Endothelial cell of umbilical vein (primary cell): ENCODE measurements around the gene CIAPIN1. TPM values are rescaled to one million over a fixed set of nuclear protein-coding genes. Genes with fewer than 3 reads are reported as not detected.

Experiments used
- BruUV-seq: library from RNA; stranded (reverse); fragments of 400-500 nt; replicated peaks from 2 replicates; lab custom pipeline; 2021; lab: Mats Ljungman, UMichigan
- CTCF ChIA-PET: fragments of 300-600, 350-600 bp; sonication (Branson Sonifier 250); formaldehyde crosslinking; loops from one replicate; lab custom pipeline; 2021; ENCODE audit warnings: antibody characterized with exemption, inconsistent platforms; lab: Charles Lee
- POLR2A ChIA-PET: fragments of 300-600, 350-600 bp; sonication (Branson Sonifier 250); formaldehyde crosslinking; loops from one replicate; lab custom pipeline; 2021; ENCODE audit warnings: antibody characterized with exemption, inconsistent platforms; lab: Charles Lee
- DNase-seq: peaks from one replicate; pipeline ENCODE4 v3.0.0-alpha.2; 2011; ENCODE audit warnings: low read depth, low spot score
- FAIRE-seq: peaks from 2 replicates; lab custom pipeline; 2011; peaks lifted over from hg19 to GRCh38; lab: Jason Lieb, UNC
- H2AFZ ChIP-seq: 2 replicates; pipeline ENCODE4 v1.6.0; 2012; ENCODE audit warnings: low read depth, low read length, control low read depth, inconsistent platforms
- H3K27ac ChIP-seq: 2 replicates; pipeline ENCODE4 v1.5.1; 2011; ENCODE audit warnings: low read depth, mild to moderate bottlenecking, control low read depth, low read length, moderate library complexity; ENCODE audit not compliant: insufficient read depth
- H3K27me3 ChIP-seq, 2 experiments: 2 replicates each; pipeline versions ENCODE4 v1.6.0 to v1.6.1; 2011; ENCODE audit warnings: low read length in 2 of 2, mixed read lengths in 1 of 2; ENCODE audit not compliant: control insufficient read depth in 2 of 2, insufficient read depth in 2 of 2
- H3K36me3 ChIP-seq, 2 experiments: 2 replicates in 1 of 2; 3 replicates in 1 of 2; pipeline ENCODE4 v1.5.1; 2011; ENCODE audit warnings: low read length in 2 of 2, mild to moderate bottlenecking in 1 of 2, moderate library complexity in 1 of 2; ENCODE audit not compliant: control insufficient read depth in 2 of 2, insufficient read depth in 2 of 2; ENCODE audit errors: extremely low read depth in 1 of 2
- H3K4me1 ChIP-seq: 3 replicates; pipeline ENCODE4 v1.5.1; 2011; ENCODE audit warnings: mild to moderate bottlenecking, low read length; ENCODE audit not compliant: control insufficient read depth, insufficient read depth; ENCODE audit errors: extremely low read depth
- H3K4me2 ChIP-seq: 2 replicates; pipeline ENCODE4 v1.6.1; 2011; ENCODE audit warnings: low read length, control low read depth, mixed read lengths; ENCODE audit not compliant: insufficient read depth
- H3K4me3 ChIP-seq, 3 experiments: fragments of 200-600 bp in 1 of 3; sonication (generic), shearing (Covaris generic) in 1 of 3; replicated peaks in 1 of 3; 2 replicates each; pipeline ENCODE4 v1.5.1; 2011 to 2016; ENCODE audit warnings: control low read depth in 3 of 3, low read length in 3 of 3, mild to moderate bottlenecking in 2 of 3, inconsistent platforms in 1 of 3, low read depth in 1 of 3, moderate library complexity in 1 of 3; ENCODE audit not compliant: insufficient read depth in 1 of 3
- H3K79me2 ChIP-seq: 2 replicates; pipeline ENCODE4 v1.6.0; 2012; ENCODE audit warnings: low read length, inconsistent platforms; ENCODE audit not compliant: control insufficient read depth, insufficient read depth
- H3K9ac ChIP-seq: replicated peaks from 2 replicates; pipeline ENCODE3; 2011; ENCODE audit warnings: low read length, control low read depth; ENCODE audit not compliant: insufficient read depth; ENCODE audit errors: extremely low read depth
- H3K9me1 ChIP-seq: replicated peaks from 3 replicates; pipeline ENCODE4 v1.6.0; 2011; ENCODE audit warnings: mild to moderate bottlenecking, low read length; ENCODE audit not compliant: control insufficient read depth, insufficient read depth; ENCODE audit errors: extremely low read depth
- H3K9me3 ChIP-seq: replicated peaks from 2 replicates; pipeline ENCODE4 v1.5.1; 2012; ENCODE audit warnings: low read length, inconsistent platforms; ENCODE audit not compliant: control insufficient read depth, insufficient read depth
- H4K20me1 ChIP-seq: replicated peaks from 2 replicates; pipeline ENCODE3; 2011; ENCODE audit warnings: mild to moderate bottlenecking, low read length; ENCODE audit not compliant: control insufficient read depth, insufficient read depth; ENCODE audit errors: extremely low read depth
- EZH2 ChIP-seq: IDR thresholded peaks from 2 replicates; pipeline ENCODE4 v1.6.1; 2012; ENCODE audit warnings: borderline replicate concordance, low read depth, mild to moderate bottlenecking, moderate library complexity, low read length, inconsistent platforms; ENCODE audit not compliant: severe bottlenecking
- FOS ChIP-seq: IDR thresholded peaks from 2 replicates; pipeline ENCODE4 v1.6.1; 2011; ENCODE audit warnings: mild to moderate bottlenecking, low read length, moderate library complexity, borderline replicate concordance; ENCODE audit not compliant: insufficient read depth
- JUN ChIP-seq: IDR thresholded peaks from 2 replicates; pipeline ENCODE4 v1.6.1; 2011; ENCODE audit warnings: borderline replicate concordance, low read depth; ENCODE audit not compliant: insufficient read length, insufficient read depth
- MYC ChIP-seq: IDR thresholded peaks from one replicate; pipeline ENCODE4 v1.6.1; 2011; ENCODE audit warnings: mild to moderate bottlenecking, low read depth, low read length
- POLR2A ChIP-seq: IDR thresholded peaks from 2 replicates; pipeline ENCODE4 v1.6.1; 2012; ENCODE audit warnings: low read depth, mild to moderate bottlenecking, control low read depth, low read length
- POLR2AphosphoS5 ChIP-seq: IDR thresholded peaks from 2 replicates; pipeline ENCODE4 v1.6.1; 2012; ENCODE audit warnings: low read depth, mild to moderate bottlenecking, control low read depth, low read length, moderate library complexity; ENCODE audit not compliant: insufficient read depth
- dilution Hi-C: fragments of 300-500 bp; cut with MboI; formaldehyde crosslinking; loops from one replicate; pipeline ENCODE4 v1.15.0; 2019; ENCODE audit warnings: low sequenced_read_pairs; ENCODE audit not compliant: extremely low pct_ligation_motif_present
- intact Hi-C: fragments of 100-400 bp; cut with micrococcal nuclease; formaldehyde crosslinking; loops from one replicate; pipeline ENCODE4 v1.10.0; 2022
- polyA plus RNA-seq, 4 experiments: library from polyadenylated mRNA; depleted of rRNA in 3 of 4; stranded (reverse) in 3 of 4; unstranded in 1 of 4; fragments of >200 nt; gene quantifications; 2 replicates each; pipeline versions ENCODE4 v1.2.1 to v1.2.3, GENCODE V29; 2011 to 2012; ENCODE audit warnings: missing spikeins in 1 of 4
- total RNA-seq: library from RNA; stranded (reverse); gene quantifications from 2 replicates; pipeline ENCODE4 v1.2.3, GENCODE V29; 2021
- TF ChIP-seq, protein P1 (sequence below), 2 donors: IDR thresholded peaks; 1 replicate in 1 of 2; 2 replicates in 1 of 2; pipeline ENCODE4 v1.5.1; 2011; ENCODE audit warnings: low read length in 2 of 2, mild to moderate bottlenecking in 2 of 2, moderate library complexity in 2 of 2, control low read depth in 1 of 2, inconsistent platforms in 1 of 2, low read depth in 1 of 2; ENCODE audit not compliant: insufficient read depth in 1 of 2; ENCODE audit errors: extremely low read depth in 1 of 2

The CIAPIN1 gene
- total and polyA plus RNA-seq, 2 donors (not counting 3 experiments of a cell fraction or from before 2014, with no cell fraction given), result 74.6 to 77.9 TPM

DNA sequence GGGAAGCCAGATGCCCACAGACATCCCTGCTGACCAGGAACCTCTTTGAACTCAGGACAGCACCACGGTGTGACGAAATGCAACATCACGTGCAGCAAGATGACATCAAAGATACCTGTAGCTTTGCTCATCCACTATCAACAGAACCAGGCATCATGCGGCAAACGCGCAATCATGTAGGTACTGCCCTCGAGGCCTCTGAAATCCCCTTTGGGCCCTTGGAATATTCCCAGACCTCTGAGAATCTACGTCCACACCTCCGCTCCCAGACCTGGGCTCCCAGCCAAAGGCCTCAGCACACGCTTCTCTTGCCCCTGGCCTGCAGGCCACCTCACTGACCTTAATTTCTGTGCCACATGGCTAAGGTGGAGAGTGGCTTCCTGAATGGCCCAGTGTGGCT is 67.6 kb downstream of the CIAPIN1 start:
- no peak for DNase-seq
- BruUV-seq, result no TSS peak

More for the DNA sequence above, 67.6 kb downstream of the CIAPIN1 start:
- CTCF ChIA-PET, result no interaction called here
- H3K9me1 ChIP-seq, result no peaks in the 10 kb centered on the region
- peaks cover 0 to 2% of the 10 kb centered on the region in 2 experiments for H3K27me3 ChIP-seq
- H4K20me1 ChIP-seq, result no peaks in the 10 kb centered on the region
- no peak overlapping the region for H3K4me2 ChIP-seq
- H3K4me3 ChIP-seq, result no peak overlapping the region
- POLR2A ChIA-PET, result no interaction called here
- no peak overlapping the region for H2AFZ ChIP-seq
- H3K4me1 ChIP-seq, result peaks cover 12% of the 10 kb centered on the region
- H3K36me3 ChIP-seq, result no peaks in the 10 kb centered on the region
- FAIRE-seq, result no peak
- TF ChIP-seq EZH2, result no peak
- TF ChIP-seq, protein P1, sequence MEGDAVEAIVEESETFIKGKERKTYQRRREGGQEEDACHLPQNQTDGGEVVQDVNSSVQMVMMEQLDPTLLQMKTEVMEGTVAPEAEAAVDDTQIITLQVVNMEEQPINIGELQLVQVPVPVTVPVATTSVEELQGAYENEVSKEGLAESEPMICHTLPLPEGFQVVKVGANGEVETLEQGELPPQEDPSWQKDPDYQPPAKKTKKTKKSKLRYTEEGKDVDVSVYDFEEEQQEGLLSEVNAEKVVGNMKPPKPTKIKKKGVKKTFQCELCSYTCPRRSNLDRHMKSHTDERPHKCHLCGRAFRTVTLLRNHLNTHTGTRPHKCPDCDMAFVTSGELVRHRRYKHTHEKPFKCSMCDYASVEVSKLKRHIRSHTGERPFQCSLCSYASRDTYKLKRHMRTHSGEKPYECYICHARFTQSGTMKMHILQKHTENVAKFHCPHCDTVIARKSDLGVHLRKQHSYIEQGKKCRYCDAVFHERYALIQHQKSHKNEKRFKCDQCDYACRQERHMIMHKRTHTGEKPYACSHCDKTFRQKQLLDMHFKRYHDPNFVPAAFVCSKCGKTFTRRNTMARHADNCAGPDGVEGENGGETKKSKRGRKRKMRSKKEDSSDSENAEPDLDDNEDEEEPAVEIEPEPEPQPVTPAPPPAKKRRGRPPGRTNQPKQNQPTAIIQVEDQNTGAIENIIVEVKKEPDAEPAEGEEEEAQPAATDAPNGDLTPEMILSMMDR (IDR thresholded peaks at IDR 0.05; ENCODE audit: extremely low read depth in 1 of 2, insufficient read depth in 1 of 2, low read depth in 1 of 2, low read length in 2 of 2), result no peak
- TF ChIP-seq POLR2A, result no peak
- no peak for TF ChIP-seq JUN
- no peak for TF ChIP-seq POLR2AphosphoS5
- TF ChIP-seq MYC, result no peak
- TF ChIP-seq FOS, result no peak
- no peaks in the 10 kb centered on the region for H3K79me2 ChIP-seq
- intact Hi-C loops (no loop called here), dilution Hi-C loops (no loop called here)
- no peak overlapping the region for H3K27ac ChIP-seq
- H3K9me3 ChIP-seq, result no peaks in the 10 kb centered on the region
- no peak overlapping the region for H3K9ac ChIP-seq

Other genes starting within 250 kb of the CIAPIN1 start
- gene ARL2BP, start 202.1 kb downstream of the CIAPIN1 start, total RNA-seq, result 76.7 and 80.4 TPM in 2 replicates
- 103 and 111 TPM in 2 replicates for gene ARL2BP, start 202.1 kb downstream of the CIAPIN1 start, polyA plus RNA-seq
- gene PLLP, start 162.7 kb downstream of the CIAPIN1 start, total RNA-seq, result 3.1 and 4.4 TPM in 2 replicates
- 14.4 and 19.3 TPM in 2 replicates for gene PLLP, start 162.7 kb downstream of the CIAPIN1 start, polyA plus RNA-seq
- not detected in 2 replicates for gene CCL22, start 88.6 kb downstream of the CIAPIN1 start, total RNA-seq
- not detected in 2 replicates for gene CCL22, start 88.6 kb downstream of the CIAPIN1 start, polyA plus RNA-seq
- gene CX3CL1, start 74.9 kb downstream of the CIAPIN1 start, total RNA-seq, result 1.2 and 2.3 TPM in 2 replicates
- gene CX3CL1, start 74.9 kb downstream of the CIAPIN1 start, polyA plus RNA-seq, result 2.0 TPM in 2 replicates
- gene CCL17, start 42.6 kb downstream of the CIAPIN1 start, total RNA-seq, result not detected in 2 replicates
- gene CCL17, start 42.6 kb downstream of the CIAPIN1 start, polyA plus RNA-seq, result not detected in 2 replicates
- gene COQ9, start 94 bp upstream of the CIAPIN1 start, total RNA-seq, result 42.1 and 42.5 TPM in 2 replicates
- gene COQ9, start 94 bp upstream of the CIAPIN1 start, polyA plus RNA-seq, result 78.3 and 83.6 TPM in 2 replicates
- 60.2 and 65.2 TPM in 2 replicates for gene POLR2C, start 15.3 kb upstream of the CIAPIN1 start, total RNA-seq
- 115 and 129 TPM in 2 replicates for gene POLR2C, start 15.3 kb upstream of the CIAPIN1 start, polyA plus RNA-seq
- 22.3 and 24.4 TPM in 2 replicates for gene DOK4, start 39.1 kb upstream of the CIAPIN1 start, total RNA-seq
- 22.5 and 23.4 TPM in 2 replicates for gene DOK4, start 39.1 kb upstream of the CIAPIN1 start, polyA plus RNA-seq
- 6.6 and 7.8 TPM in 2 replicates for gene CCDC102A, start 89.2 kb upstream of the CIAPIN1 start, total RNA-seq
- 12.0 and 12.2 TPM in 2 replicates for gene CCDC102A, start 89.2 kb upstream of the CIAPIN1 start, polyA plus RNA-seq
- gene ADGRG5, start 95.3 kb upstream of the CIAPIN1 start, total RNA-seq, result not detected in 2 replicates
- not detected in 2 replicates for gene ADGRG5, start 95.3 kb upstream of the CIAPIN1 start, polyA plus RNA-seq
- gene ADGRG1, start 181.2 kb upstream of the CIAPIN1 start, total RNA-seq, result 92.5 and 116 TPM in 2 replicates
- 45.6 and 45.7 TPM in 2 replicates for gene ADGRG1, start 181.2 kb upstream of the CIAPIN1 start, polyA plus RNA-seq
- not detected in 2 replicates for gene ADGRG3, start 220.9 kb upstream of the CIAPIN1 start, total RNA-seq
- not detected in 2 replicates for gene ADGRG3, start 220.9 kb upstream of the CIAPIN1 start, polyA plus RNA-seq
- 0.13 TPM in 1 of 2 replicates, not detected in the other for gene DRC7, start 247.4 kb upstream of the CIAPIN1 start, total RNA-seq
- 0.13 and 0.77 TPM in 2 replicates for gene DRC7, start 247.4 kb upstream of the CIAPIN1 start, polyA plus RNA-seq